ENCODE measurements around the gene SMYD3. TPM values are rescaled to one million over a fixed set of nuclear protein-coding genes. Genes with fewer than 3 reads are reported as not detected.

Gene SMYD3
- total RNA-seq, 1 experiment from 2014 or later, result 35.1 TPM

GRCh38 chr1:246134789-246135188 lies 372.3 kb downstream of the SMYD3 start:
- TF ChIP-seq CTCF (IDR thresholded peaks at IDR 0.05; ENCODE audit: unreplicated experiment), result no peak
- Mint-ChIP-seq H3K27me3 (ENCODE audit: unreplicated experiment) (no peaks in the 10 kb centered on the region), H3K4me1 (ENCODE audit: low read depth, unreplicated experiment) (peaks cover 14% of the 10 kb centered on the region), H3K36me3 (ENCODE audit: insufficient read depth, unreplicated experiment) (no peaks in the 10 kb centered on the region), H3K27ac (ENCODE audit: unreplicated experiment) (no peak overlapping the region), H3K9me3 (ENCODE audit: low read depth, unreplicated experiment) (no peaks in the 10 kb centered on the region), H3K4me3 (ENCODE audit: low read depth, unreplicated experiment) (no peak overlapping the region)
- BruUV-seq (replicated peaks), result no TSS peak
- no peak for DNase-seq
- CTCF ChIA-PET, result no interaction called here
- intact Hi-C loops (cut with micrococcal nuclease; ENCODE audit: unreplicated experiment), result no loop called here

GRCh38 chr1:246131095-246131494 lies 376.0 kb downstream of the SMYD3 start:
- Mint-ChIP-seq H3K9me3 (ENCODE audit: low read depth, unreplicated experiment) (no peaks in the 10 kb centered on the region), H3K4me3 (ENCODE audit: low read depth, unreplicated experiment) (no peak overlapping the region), H3K27me3 (ENCODE audit: unreplicated experiment) (no peaks in the 10 kb centered on the region), H3K4me1 (ENCODE audit: low read depth, unreplicated experiment) (no peaks in the 10 kb centered on the region), H3K36me3 (ENCODE audit: insufficient read depth, unreplicated experiment) (no peaks in the 10 kb centered on the region), H3K27ac (ENCODE audit: unreplicated experiment) (no peak overlapping the region)
- no peak for TF ChIP-seq CTCF (IDR thresholded peaks at IDR 0.05; ENCODE audit: unreplicated experiment)
- intact Hi-C loops (cut with micrococcal nuclease; ENCODE audit: unreplicated experiment), result no loop called here
- no peak for DNase-seq
- no TSS peak for BruUV-seq (replicated peaks)
- CTCF ChIA-PET, result no interaction called here

- CTCF ChIA-PET, result no interaction called here
- no TSS peak for BruUV-seq (replicated peaks)
Measured at GRCh38 chr1:246128494-246129069, 378.5 kb downstream of the SMYD3 start.

GRCh38 chr1:246126580-246126979 lies 380.5 kb downstream of the SMYD3 start:
- no peak overlapping the region for H3K4me3 Mint-ChIP-seq (ENCODE audit: low read depth, unreplicated experiment)
- H3K36me3 Mint-ChIP-seq (ENCODE audit: insufficient read depth, unreplicated experiment), result no peaks in the 10 kb centered on the region
- H3K27ac Mint-ChIP-seq (ENCODE audit: unreplicated experiment), result no peak overlapping the region
- no peak for DNase-seq
- H3K27me3 Mint-ChIP-seq (ENCODE audit: unreplicated experiment), result no peaks in the 10 kb centered on the region
- no TSS peak for BruUV-seq (replicated peaks)
- no peak for TF ChIP-seq CTCF (IDR thresholded peaks at IDR 0.05; ENCODE audit: unreplicated experiment)
- H3K4me1 Mint-ChIP-seq (ENCODE audit: low read depth, unreplicated experiment), result no peaks in the 10 kb centered on the region
- CTCF ChIA-PET, result no interaction called here
- no peaks in the 10 kb centered on the region for H3K9me3 Mint-ChIP-seq (ENCODE audit: low read depth, unreplicated experiment)
- intact Hi-C loops (cut with micrococcal nuclease; ENCODE audit: unreplicated experiment), result no loop called here

More at GRCh38 chr1:246128494-246129069, 378.5 kb downstream of the SMYD3 start:
- H3K36me3 Mint-ChIP-seq (ENCODE audit: insufficient read depth, unreplicated experiment), result no peaks in the 10 kb centered on the region
- no peak for DNase-seq
- no peaks in the 10 kb centered on the region for H3K27me3 Mint-ChIP-seq (ENCODE audit: unreplicated experiment)
- H3K4me3 Mint-ChIP-seq (ENCODE audit: low read depth, unreplicated experiment), result no peak overlapping the region
- no peaks in the 10 kb centered on the region for H3K4me1 Mint-ChIP-seq (ENCODE audit: low read depth, unreplicated experiment)
- intact Hi-C loops (cut with micrococcal nuclease; ENCODE audit: unreplicated experiment), result no loop called here
- H3K27ac Mint-ChIP-seq (ENCODE audit: unreplicated experiment), result no peak overlapping the region
- TF ChIP-seq CTCF (IDR thresholded peaks at IDR 0.05; ENCODE audit: unreplicated experiment), result no peak
- H3K9me3 Mint-ChIP-seq (ENCODE audit: low read depth, unreplicated experiment), result no peaks in the 10 kb centered on the region
